Thyroid gland (tissue), 4 donors: Measurements from ENCODE around the gene KLHDC4.

Source experiments
- CTCF ChIP-seq, 6 experiments: fragments of 200-600 bp in 3 of 6; fragments of 450-650 bp in 3 of 6; sonication (generic) in 3 of 6; IDR thresholded peaks; one replicate each; pipeline ENCODE4 v1.5.1; 2016 to 2019; ENCODE audit warnings: antibody characterized with exemption in 6 of 6, mild to moderate bottlenecking in 2 of 6, inconsistent platforms in 1 of 6, moderate library complexity in 1 of 6
- POLR2A ChIP-seq, 2 donors: fragments of 450-650 bp; IDR thresholded peaks; one replicate each; pipeline ENCODE4 v1.6.1; 2017; ENCODE audit warnings: antibody characterized with exemption in 2 of 2, mild to moderate bottlenecking in 2 of 2, moderate library complexity in 1 of 2

DNA sequence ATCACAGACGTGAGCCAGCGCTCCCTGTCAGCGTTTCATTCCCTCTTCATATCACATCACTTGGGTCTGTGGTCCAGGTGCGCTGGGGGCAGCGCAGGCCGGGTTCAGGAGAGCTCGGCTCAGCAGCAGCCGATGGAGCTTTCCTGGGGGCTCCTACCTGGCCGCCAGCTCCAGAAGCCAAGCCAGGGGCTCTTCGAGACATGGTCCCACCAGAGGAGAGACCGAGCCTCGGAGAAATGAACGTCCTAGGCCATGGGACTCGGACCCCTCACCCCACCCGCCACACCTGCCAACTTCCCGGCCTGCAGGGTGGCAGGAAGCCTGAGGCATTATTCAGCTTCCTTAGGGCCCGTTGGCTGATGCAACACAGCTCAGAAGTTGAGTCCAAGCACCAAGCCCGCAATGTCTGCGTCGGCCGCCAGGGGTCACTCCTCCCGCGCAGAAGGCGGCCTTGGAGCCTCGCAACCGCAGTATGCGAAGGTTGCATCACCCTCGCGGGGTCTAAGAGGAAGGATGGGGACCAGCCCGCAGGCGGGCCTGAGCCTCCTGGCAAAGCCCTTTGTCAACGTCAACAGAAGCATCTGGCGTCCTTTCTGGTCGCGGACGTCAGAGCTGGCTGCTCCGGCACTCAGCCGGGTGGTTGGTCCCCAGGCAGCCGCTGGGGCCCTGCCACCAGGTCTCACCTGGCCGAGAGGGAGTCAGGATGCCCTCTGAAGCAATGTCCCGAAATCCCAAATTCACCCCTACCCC is 13.2 kb upstream of the KLHDC4 start:
- peak; percentile 90 to 99 (median 97) for TF ChIP-seq CTCF (IDR thresholded peaks at IDR 0.05)
- no peak for TF ChIP-seq POLR2A (IDR thresholded peaks at IDR 0.05)
